Measurements from ENCODE around the gene RPAIN. TPM values are rescaled to one million over a fixed set of nuclear protein-coding genes. Genes with fewer than 3 reads are reported as not detected.

RPAIN gene, protein sequence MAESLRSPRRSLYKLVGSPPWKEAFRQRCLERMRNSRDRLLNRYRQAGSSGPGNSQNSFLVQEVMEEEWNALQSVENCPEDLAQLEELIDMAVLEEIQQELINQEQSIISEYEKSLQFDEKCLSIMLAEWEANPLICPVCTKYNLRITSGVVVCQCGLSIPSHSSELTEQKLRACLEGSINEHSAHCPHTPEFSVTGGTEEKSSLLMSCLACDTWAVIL
- 10 to 100 TPM; 61.5 to 81.0 (median 67.7) TPM for total RNA-seq
- 59.8 TPM for total RNA-seq (2013)
- total RNA-seq, result 54.1 to 95.7 (median 74.0) reads per million in 29 experiments

DNA sequence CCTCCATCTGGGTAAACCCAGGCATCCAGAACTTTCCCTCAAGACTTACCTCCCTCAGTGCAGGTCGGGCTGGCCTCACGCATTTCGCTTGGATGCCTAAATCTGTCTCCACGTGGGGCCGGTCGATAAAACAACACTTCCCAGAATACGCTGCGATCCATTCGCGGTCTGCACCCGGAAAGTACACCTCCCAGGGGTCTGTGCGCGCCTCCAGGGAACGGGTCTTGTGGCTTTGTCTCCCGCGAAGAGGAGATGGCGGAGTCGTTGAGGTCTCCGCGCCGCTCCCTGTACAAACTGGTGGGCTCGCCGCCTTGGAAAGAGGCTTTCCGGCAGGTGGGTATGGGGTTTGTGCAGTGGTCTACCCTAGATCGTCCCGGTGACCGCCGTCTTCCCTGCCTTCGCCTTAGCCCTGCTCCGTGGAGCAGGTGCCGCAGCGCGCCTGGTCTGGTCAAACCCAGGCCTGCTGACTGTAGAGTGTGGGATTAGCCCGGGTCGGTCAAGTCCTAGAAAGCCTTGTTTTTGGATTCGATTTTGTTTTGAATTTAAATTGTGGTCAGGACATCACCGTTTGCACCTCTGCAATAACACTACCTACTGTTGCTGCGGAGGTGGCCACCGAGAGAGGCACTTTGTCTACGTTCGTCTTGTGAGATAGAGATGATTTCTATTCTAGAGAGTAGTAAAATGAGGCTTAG lies at the start of gene RPAIN:
RPAIN (plus strand) TSS at position 224 of the 695 bp plus-strand sequence; CDS start at position 253, 29 bp downstream.
- 0% methylated on average over 36 of the region's 41 CpGs for WGBS (ENCODE audit: insufficient coverage)
- peaks cover 33% of the 10 kb centered on the region for H3K36me3 Mint-ChIP-seq
- peaks cover 6 to 59% of the 10 kb centered on the region in 2 donors for H3K36me3 ChIP-seq (ENCODE audit: control insufficient read depth in 2 of 2, extremely low read depth in 1 of 2, insufficient read depth in 1 of 2, low read length in 1 of 2)

DNA sequence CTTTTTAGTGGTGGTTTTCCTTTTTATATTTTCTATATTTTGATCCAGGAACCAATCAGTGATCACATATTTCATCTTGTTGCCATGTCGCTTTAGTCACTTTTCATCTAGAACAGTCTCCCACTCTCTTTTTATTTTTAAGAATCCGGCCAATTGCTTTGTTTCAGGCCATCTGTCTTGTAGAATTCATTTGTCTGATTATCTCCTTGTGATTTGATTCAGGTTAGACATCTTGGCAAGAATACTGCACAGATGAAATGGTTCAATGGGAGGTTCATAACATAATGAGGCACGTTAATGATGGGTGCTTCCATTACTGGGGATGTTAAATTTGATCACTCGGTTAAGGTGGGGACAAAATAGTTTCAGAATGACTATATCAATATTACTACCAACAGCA lies 49.6 kb upstream of the RPAIN start:
- no peaks in the 10 kb centered on the region for H3K4me1 ChIP-seq (ENCODE audit: control insufficient read depth in 1 of 2, extremely low read depth in 1 of 2, insufficient read depth in 2 of 2, low read length in 2 of 2)
- ATAC-seq (replicated peaks in 1 of 4) (no peak), DNase-seq (no peak)
- Mint-ChIP-seq H3K4me3 (no peak overlapping the region), H3K4me1 (no peaks in the 10 kb centered on the region), H3K36me3 (peaks cover 42% of the 10 kb centered on the region), H3K27ac (no peak overlapping the region), H3K9me3 (no peaks in the 10 kb centered on the region), H3K27me3 (no peaks in the 10 kb centered on the region)
- no peak overlapping the region for H3K4me3 ChIP-seq (ENCODE audit: control insufficient read depth in 1 of 2, extremely low read depth in 1 of 2, low read length in 1 of 2)
- no peaks in the 10 kb centered on the region for H3K9me3 ChIP-seq
- ChIA-PET POLR2A (no interaction called here), CTCF (no interaction called here)
- peaks cover 9 to 71% of the 10 kb centered on the region in 2 donors for H3K36me3 ChIP-seq (ENCODE audit: control insufficient read depth in 2 of 2, extremely low read depth in 1 of 2, insufficient read depth in 1 of 2, low read length in 1 of 2)
- WGBS (ENCODE audit: insufficient coverage), result no CpG with 5 or more reads among the region's 4 CpGs
- no peak overlapping the region for H3K27ac ChIP-seq (ENCODE audit: low read length)
- no peaks in the 10 kb centered on the region for H3K27me3 ChIP-seq (replicated peaks in 1 of 2; ENCODE audit: control insufficient read depth in 2 of 2, extremely low read depth in 1 of 2, insufficient read depth in 2 of 2, low read length in 1 of 2)

More for the DNA sequence above, at the start of gene RPAIN:
- peaks cover 27 to 59% (median 54%) of the 10 kb centered on the region in 3 donors for H3K4me1 Mint-ChIP-seq
- no peaks in the 10 kb centered on the region for H3K27me3 Mint-ChIP-seq
- DNase-seq, result peak in 33 of 35 experiments; percentile 70 to 90 (median 81)
- Histone ChIP-seq H3K4me1 (ENCODE audit: control insufficient read depth in 1 of 2, extremely low read depth in 1 of 2, insufficient read depth in 2 of 2, low read length in 2 of 2) (peaks cover 14 to 33% of the 10 kb centered on the region in 2 experiments), H3K9me3 (no peaks in the 10 kb centered on the region), H3K27ac (ENCODE audit: low read length) (peak within 1 kb of the TSS; percentile 98), H3K27me3 (replicated peaks in 1 of 2; ENCODE audit: control insufficient read depth in 2 of 2, extremely low read depth in 1 of 2, insufficient read depth in 2 of 2, low read length in 1 of 2) (no peaks in the 10 kb centered on the region), H3K4me3 (ENCODE audit: control insufficient read depth in 1 of 2, extremely low read depth in 1 of 2, low read length in 1 of 2) (peak within 1 kb of the TSS; percentile 76 to 98)
- no peaks in the 10 kb centered on the region for H3K9me3 Mint-ChIP-seq
- peak; percentile 74 to 80 (median 78) for ATAC-seq (replicated peaks in 1 of 4)
- POLR2A ChIA-PET, result interaction anchor here in 1 of 2 donors (1.0 kb wide), 1 partner anchor 65 kb away, joined by 5 read pairs; no protein-coding TSS in a partner anchor
- H3K27ac Mint-ChIP-seq, result peak within 1 kb of the TSS; percentile 98
- CTCF ChIA-PET, result interaction anchor here in 1 of 2 donors (0.6 to 2.0 kb wide), 2 partner anchors 20 to 371 kb away, joined by 3 to 18 read pairs; partner anchors contain the start of gene C1QBP
- H3K4me3 Mint-ChIP-seq, result peak within 1 kb of the TSS; percentile 96 to 100 (median 99)

DNA sequence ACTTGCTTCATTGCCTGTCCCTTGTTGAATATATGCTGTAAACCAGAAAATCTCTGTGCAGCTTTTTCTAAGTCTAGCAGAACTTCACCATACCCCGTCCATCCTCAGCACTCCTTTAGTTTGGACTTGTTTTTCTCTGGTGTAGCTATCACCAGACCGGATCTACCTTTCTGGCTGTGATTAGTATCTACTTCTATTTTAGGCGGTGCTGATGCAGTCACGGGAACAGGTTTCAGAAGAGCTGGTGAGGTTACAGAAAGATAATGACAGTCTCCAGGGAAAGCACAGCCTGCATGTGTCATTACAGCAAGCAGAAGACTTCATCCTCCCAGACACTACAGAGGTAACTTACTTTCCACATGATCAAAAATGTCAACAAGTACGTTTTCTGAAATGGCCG lies 46.9 kb upstream of the RPAIN start:
- Mint-ChIP-seq H3K36me3 (peaks cover 45% of the 10 kb centered on the region), H3K27ac (peak overlapping the region in 1 of 2 donors; percentile 1), H3K27me3 (no peaks in the 10 kb centered on the region), H3K9me3 (no peaks in the 10 kb centered on the region), H3K4me1 (no peaks in the 10 kb centered on the region), H3K4me3 (no peak overlapping the region)
- no peak overlapping the region for H3K27ac ChIP-seq (ENCODE audit: low read length)
- H3K4me1 ChIP-seq (ENCODE audit: control insufficient read depth in 1 of 2, extremely low read depth in 1 of 2, insufficient read depth in 2 of 2, low read length in 2 of 2), result no peaks in the 10 kb centered on the region
- no peaks in the 10 kb centered on the region for H3K9me3 ChIP-seq
- ATAC-seq (replicated peaks in 1 of 4) (no peak), DNase-seq (no peak)
- 80% methylated on average over 1 of the region's 6 CpGs for WGBS (ENCODE audit: insufficient coverage)
- ChIA-PET CTCF (no interaction called here), POLR2A (no interaction called here)
- peaks cover 9 to 77% of the 10 kb centered on the region in 2 donors for H3K36me3 ChIP-seq (ENCODE audit: control insufficient read depth in 2 of 2, extremely low read depth in 1 of 2, insufficient read depth in 1 of 2, low read length in 1 of 2)
- no peaks in the 10 kb centered on the region for H3K27me3 ChIP-seq (replicated peaks in 1 of 2; ENCODE audit: control insufficient read depth in 2 of 2, extremely low read depth in 1 of 2, insufficient read depth in 2 of 2, low read length in 1 of 2)
- H3K4me3 ChIP-seq (ENCODE audit: control insufficient read depth in 1 of 2, extremely low read depth in 1 of 2, low read length in 1 of 2), result no peak overlapping the region

DNA sequence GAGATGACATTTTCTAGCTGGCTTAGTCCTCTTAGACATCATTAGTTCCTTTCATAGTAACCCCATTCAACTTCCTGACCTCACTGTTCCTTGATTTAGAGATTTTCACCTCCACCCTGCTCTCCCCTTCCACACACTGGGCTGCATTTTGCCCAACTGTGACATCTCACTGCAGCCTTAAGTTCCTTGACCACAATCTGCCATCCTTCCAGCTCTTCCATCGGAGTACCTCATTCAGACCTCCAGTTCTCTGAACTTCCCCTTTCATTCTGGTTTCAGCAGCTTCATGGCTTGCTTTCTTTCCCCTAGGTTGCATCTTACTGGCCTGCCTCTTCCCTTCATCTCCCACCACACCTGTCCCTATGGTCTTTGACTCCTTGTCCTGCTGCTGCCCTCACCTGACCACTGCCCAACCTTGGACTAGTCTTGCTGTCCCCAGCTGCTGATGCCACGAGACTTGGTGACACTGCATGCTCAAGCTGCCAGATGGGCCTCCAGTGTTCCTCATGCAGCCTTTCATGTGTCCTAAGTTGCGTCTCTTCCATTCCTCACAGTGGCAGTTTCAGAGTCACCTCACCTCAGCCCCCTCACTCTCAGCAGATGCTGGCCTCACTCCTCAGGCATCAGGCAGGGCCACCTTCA lies 41.3 kb upstream of the RPAIN start:
- H3K4me1 ChIP-seq (ENCODE audit: control insufficient read depth in 1 of 2, extremely low read depth in 1 of 2, insufficient read depth in 2 of 2, low read length in 2 of 2), result no peaks in the 10 kb centered on the region
- H3K27me3 ChIP-seq (replicated peaks in 1 of 2; ENCODE audit: control insufficient read depth in 2 of 2, extremely low read depth in 1 of 2, insufficient read depth in 2 of 2, low read length in 1 of 2), result no peaks in the 10 kb centered on the region
- ATAC-seq (replicated peaks in 1 of 4) (no peak), DNase-seq (no peak)
- no peaks in the 10 kb centered on the region for H3K27me3 Mint-ChIP-seq
- H3K9me3 Mint-ChIP-seq, result no peaks in the 10 kb centered on the region
- no peak overlapping the region for H3K4me3 ChIP-seq (ENCODE audit: control insufficient read depth in 1 of 2, extremely low read depth in 1 of 2, low read length in 1 of 2)
- no peak overlapping the region for H3K27ac ChIP-seq (ENCODE audit: low read length)
- POLR2A ChIA-PET, result no interaction called here
- H3K27ac Mint-ChIP-seq, result peak overlapping the region in 1 of 2 donors; percentile 28
- H3K4me1 Mint-ChIP-seq, result peaks cover 0 to 11% (median 0%) of the 10 kb centered on the region in 3 donors
- H3K36me3 ChIP-seq (ENCODE audit: control insufficient read depth in 2 of 2, extremely low read depth in 1 of 2, insufficient read depth in 1 of 2, low read length in 1 of 2), result peaks cover 24 to 93% of the 10 kb centered on the region in 2 donors
- H3K4me3 Mint-ChIP-seq, result no peak overlapping the region
- 91% methylated on average over 3 of the region's 3 CpGs for WGBS (ENCODE audit: insufficient coverage)
- H3K36me3 Mint-ChIP-seq, result peaks cover 58% of the 10 kb centered on the region
- CTCF ChIA-PET, result no interaction called here
- no peaks in the 10 kb centered on the region for H3K9me3 ChIP-seq

DNA sequence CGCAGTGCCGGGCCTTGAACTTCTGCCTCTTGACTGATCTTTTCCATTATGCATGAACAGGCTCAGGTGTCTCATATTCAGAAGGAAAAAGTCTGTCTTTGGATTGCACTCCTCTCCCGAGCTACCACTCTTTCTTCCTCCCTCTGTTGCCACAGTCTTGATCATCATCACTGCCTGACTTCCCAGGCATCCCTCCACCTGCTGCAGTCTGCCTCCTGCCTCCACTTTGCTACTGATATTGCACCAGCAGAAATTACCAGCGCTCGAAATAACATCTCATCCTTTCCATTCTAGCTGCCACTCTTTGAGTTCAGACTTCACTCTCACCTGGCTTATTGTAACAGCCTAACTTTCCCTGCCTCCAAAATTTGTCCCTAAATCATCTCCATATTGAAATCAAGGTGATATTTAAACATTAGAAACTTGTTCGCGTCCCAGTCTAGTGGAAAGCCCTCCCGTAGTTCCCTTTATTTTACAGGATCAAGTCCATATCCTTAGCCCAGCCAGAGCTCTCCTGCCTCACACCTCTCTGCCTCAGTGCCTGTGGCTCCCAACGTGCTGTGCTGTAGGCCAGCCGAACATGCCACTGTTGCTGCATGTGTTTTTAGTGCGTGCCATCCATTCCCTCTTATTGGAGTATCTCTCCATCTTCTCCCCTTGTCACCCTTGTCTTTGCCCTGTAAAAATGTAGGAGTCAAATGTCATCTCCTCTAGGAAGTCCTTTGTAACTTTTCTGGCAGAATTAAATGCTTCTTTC lies 40.5 kb upstream of the RPAIN start:
- H3K27ac ChIP-seq (ENCODE audit: low read length), result no peak overlapping the region
- H3K27me3 ChIP-seq (replicated peaks in 1 of 2; ENCODE audit: control insufficient read depth in 2 of 2, extremely low read depth in 1 of 2, insufficient read depth in 2 of 2, low read length in 1 of 2), result no peaks in the 10 kb centered on the region
- DNase-seq (no peak), ATAC-seq (replicated peaks in 1 of 4) (no peak)
- no peaks in the 10 kb centered on the region for H3K4me1 ChIP-seq (ENCODE audit: control insufficient read depth in 1 of 2, extremely low read depth in 1 of 2, insufficient read depth in 2 of 2, low read length in 2 of 2)
- H3K36me3 ChIP-seq (ENCODE audit: control insufficient read depth in 2 of 2, extremely low read depth in 1 of 2, insufficient read depth in 1 of 2, low read length in 1 of 2), result peaks cover 24 to 94% of the 10 kb centered on the region in 2 donors
- Mint-ChIP-seq H3K36me3 (peaks cover 59% of the 10 kb centered on the region), H3K9me3 (no peaks in the 10 kb centered on the region), H3K27ac (peak overlapping the region; percentile 29 to 60), H3K4me1 (peaks cover 0 to 11% (median 0%) of the 10 kb centered on the region in 3 donors), H3K27me3 (no peaks in the 10 kb centered on the region), H3K4me3 (no peak overlapping the region)
- 93% methylated on average over 10 of the region's 11 CpGs for WGBS (ENCODE audit: insufficient coverage)
- CTCF ChIA-PET, result no interaction called here
- H3K9me3 ChIP-seq, result no peaks in the 10 kb centered on the region
- POLR2A ChIA-PET, result no interaction called here
- H3K4me3 ChIP-seq (ENCODE audit: control insufficient read depth in 1 of 2, extremely low read depth in 1 of 2, low read length in 1 of 2), result no peak overlapping the region

All from T-cell (primary cell).